Measurements from ENCODE around the gene DHFR. TPM values are rescaled to one million over a fixed set of nuclear protein-coding genes. Genes with fewer than 3 reads are reported as not detected.

The DHFR gene
- total and polyA plus RNA-seq, 7 donors: 4.4 to 26.3 (median 11.0) TPM

DNA sequence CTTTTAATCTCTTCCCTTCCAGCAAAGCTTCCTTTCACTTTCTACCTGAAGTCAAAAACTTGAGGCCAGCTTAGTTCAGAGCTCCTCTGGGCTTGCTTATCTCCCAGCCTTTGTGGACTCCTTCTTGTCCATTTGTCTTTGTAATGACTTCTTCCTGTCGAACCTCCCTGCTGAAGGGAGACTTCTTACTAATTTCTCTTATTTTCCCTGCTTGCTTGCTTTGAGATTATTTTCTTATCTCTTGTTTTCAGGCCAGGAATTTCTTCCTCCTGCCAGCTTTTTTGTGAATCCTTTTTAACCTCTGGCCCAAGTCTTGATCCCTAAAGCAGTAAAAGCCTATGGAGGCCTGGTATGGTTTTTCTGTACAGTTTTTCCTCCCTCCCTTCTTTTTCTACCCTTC, 46.8 kb upstream of the DHFR start:
- Histone ChIP-seq H3K4me1 (no peaks in the 10 kb centered on the region), H3K36me3 (ENCODE audit: insufficient read depth in 1 of 2, low read depth in 1 of 2) (peaks cover 0 to 19% of the 10 kb centered on the region in 2 donors), H3K27me3 (ENCODE audit: insufficient read depth in 3 of 3, low read length in 2 of 3) (no peaks in the 10 kb centered on the region), H3K9me3 (no peaks in the 10 kb centered on the region), H3K4me3 (no peak overlapping the region), H3K27ac (no peak overlapping the region)
- ATAC-seq (no peak), DNase-seq (no peak)
- TF ChIP-seq, protein P1, sequence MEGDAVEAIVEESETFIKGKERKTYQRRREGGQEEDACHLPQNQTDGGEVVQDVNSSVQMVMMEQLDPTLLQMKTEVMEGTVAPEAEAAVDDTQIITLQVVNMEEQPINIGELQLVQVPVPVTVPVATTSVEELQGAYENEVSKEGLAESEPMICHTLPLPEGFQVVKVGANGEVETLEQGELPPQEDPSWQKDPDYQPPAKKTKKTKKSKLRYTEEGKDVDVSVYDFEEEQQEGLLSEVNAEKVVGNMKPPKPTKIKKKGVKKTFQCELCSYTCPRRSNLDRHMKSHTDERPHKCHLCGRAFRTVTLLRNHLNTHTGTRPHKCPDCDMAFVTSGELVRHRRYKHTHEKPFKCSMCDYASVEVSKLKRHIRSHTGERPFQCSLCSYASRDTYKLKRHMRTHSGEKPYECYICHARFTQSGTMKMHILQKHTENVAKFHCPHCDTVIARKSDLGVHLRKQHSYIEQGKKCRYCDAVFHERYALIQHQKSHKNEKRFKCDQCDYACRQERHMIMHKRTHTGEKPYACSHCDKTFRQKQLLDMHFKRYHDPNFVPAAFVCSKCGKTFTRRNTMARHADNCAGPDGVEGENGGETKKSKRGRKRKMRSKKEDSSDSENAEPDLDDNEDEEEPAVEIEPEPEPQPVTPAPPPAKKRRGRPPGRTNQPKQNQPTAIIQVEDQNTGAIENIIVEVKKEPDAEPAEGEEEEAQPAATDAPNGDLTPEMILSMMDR (IDR thresholded peaks at IDR 0.05): no peak
- intact Hi-C loops (cut with DNase I): no loop called here
- 72 to 77% (median 74%) methylated on average over 1 of the region's 1 CpG for WGBS, 3 donors

DNA sequence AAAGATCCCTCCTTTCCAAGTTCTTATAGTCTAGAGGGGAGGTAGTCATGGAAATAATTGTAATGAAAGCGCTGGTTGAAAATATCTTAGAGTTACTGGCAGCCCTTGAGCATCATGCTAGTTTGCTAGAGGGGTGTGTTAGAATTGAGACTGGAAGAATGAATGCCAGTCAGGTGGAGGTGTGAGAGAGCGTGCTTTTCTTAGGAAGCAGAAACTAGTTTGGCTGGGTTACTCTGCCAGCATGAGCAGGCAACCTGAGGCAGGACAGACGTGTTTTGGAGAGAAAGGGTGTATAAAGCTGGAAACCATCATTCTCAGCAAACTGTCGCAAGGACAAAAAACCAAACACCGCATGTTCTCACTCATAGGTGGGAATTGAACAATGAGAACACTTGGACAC, 43.6 kb upstream of the DHFR start:
- Histone ChIP-seq H3K4me3 (no peak overlapping the region), H3K27me3 (ENCODE audit: insufficient read depth in 3 of 3, low read length in 2 of 3) (no peaks in the 10 kb centered on the region), H3K9me3 (no peaks in the 10 kb centered on the region), H3K4me1 (no peaks in the 10 kb centered on the region), H3K36me3 (ENCODE audit: insufficient read depth in 1 of 2, low read depth in 1 of 2) (peaks cover 2 to 21% of the 10 kb centered on the region in 2 donors), H3K27ac (no peak overlapping the region)
- TF ChIP-seq, protein P1 (IDR thresholded peaks at IDR 0.05): no peak
- intact Hi-C loops (cut with DNase I): no loop called here
- DNase-seq (no peak), ATAC-seq (no peak)
- 76 to 85% (median 78%) methylated on average over 5 of the region's 5 CpGs for WGBS, 3 donors

GRCh38 chr5:80697100-80697499, 42.3 kb upstream of the DHFR start:
- WGBS, 3 donors: 85 to 90% (median 85%) methylated on average over 3 of the region's 3 CpGs
- TF ChIP-seq, protein P1 (IDR thresholded peaks at IDR 0.05): no peak
- ATAC-seq: no peak
- DNase-seq: no peak
- H3K4me3 ChIP-seq: no peak overlapping the region
- no peaks in the 10 kb centered on the region for H3K4me1 ChIP-seq
- peaks cover 2 to 10% of the 10 kb centered on the region in 2 donors for H3K36me3 ChIP-seq (ENCODE audit: insufficient read depth in 1 of 2, low read depth in 1 of 2)
- H3K9me3 ChIP-seq: no peaks in the 10 kb centered on the region
- no peak overlapping the region for H3K27ac ChIP-seq
- intact Hi-C loops (cut with DNase I): no loop called here
- H3K27me3 ChIP-seq (ENCODE audit: insufficient read depth in 3 of 3, low read length in 2 of 3): no peaks in the 10 kb centered on the region

DNA sequence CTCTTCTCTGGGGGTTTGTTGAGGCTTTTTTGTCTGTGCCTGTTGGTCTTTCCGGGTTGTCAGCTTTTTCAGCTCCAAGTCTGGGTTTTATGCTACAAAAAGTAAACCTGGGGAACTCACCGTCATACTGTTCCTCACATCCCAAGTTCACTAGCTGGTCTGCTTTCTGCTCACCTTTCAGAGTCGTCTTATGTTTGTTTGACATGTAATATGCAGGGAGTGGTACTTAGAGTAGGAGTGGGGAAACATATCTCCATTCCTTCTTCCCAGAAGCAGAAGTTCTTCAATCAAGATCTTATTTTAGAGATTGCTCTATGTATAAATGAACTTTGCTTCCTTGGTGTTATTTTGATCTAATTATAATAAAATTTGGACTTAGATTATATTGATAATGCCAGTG, 41.7 kb upstream of the DHFR start:
- Histone ChIP-seq H3K36me3 (ENCODE audit: insufficient read depth in 1 of 2, low read depth in 1 of 2) (peaks cover 2 to 9% of the 10 kb centered on the region in 2 donors), H3K27ac (no peak overlapping the region), H3K4me3 (no peak overlapping the region), H3K9me3 (no peaks in the 10 kb centered on the region), H3K27me3 (ENCODE audit: insufficient read depth in 3 of 3, low read length in 2 of 3) (no peaks in the 10 kb centered on the region), H3K4me1 (no peaks in the 10 kb centered on the region)
- TF ChIP-seq, protein P1 (IDR thresholded peaks at IDR 0.05): no peak
- no peak for DNase-seq
- intact Hi-C loops (cut with DNase I): no loop called here
- ATAC-seq: no peak
- WGBS, 3 donors: 90 to 96% (median 94%) methylated on average over 3 of the region's 3 CpGs

DNA sequence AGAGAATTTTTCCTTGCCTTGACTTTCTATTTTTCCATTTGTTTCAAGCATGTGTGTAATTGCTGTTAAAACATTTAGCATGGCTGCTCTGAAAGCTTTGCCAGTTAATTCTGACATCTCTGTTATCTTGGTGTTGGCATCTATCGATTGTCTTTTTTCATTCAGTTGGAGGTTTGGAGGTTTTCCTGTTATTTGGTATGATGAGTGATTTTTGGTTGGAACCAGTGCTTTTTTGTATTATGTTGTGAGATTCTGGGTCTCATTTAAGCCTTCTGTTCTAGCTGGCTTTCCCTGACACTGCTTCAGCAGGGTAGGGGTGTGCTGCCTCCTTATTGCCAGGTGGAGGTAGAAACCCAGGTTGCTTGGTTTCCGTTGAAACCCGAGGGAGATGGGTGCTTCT, 40.9 kb upstream of the DHFR start:
- 92 to 94% (median 93%) methylated on average over 3 of the region's 3 CpGs for WGBS, 3 donors
- H3K9me3 ChIP-seq: no peaks in the 10 kb centered on the region
- H3K27me3 ChIP-seq (ENCODE audit: insufficient read depth in 3 of 3, low read length in 2 of 3): no peaks in the 10 kb centered on the region
- intact Hi-C loops (cut with DNase I): no loop called here
- TF ChIP-seq, protein P1 (IDR thresholded peaks at IDR 0.05): no peak
- no peak for ATAC-seq
- H3K36me3 ChIP-seq (ENCODE audit: insufficient read depth in 1 of 2, low read depth in 1 of 2): peaks cover 2 to 4% of the 10 kb centered on the region in 2 donors
- H3K27ac ChIP-seq: no peak overlapping the region
- DNase-seq: no peak
- no peak overlapping the region for H3K4me3 ChIP-seq
- H3K4me1 ChIP-seq: no peaks in the 10 kb centered on the region
